HG03045 (cell line): Measurements from ENCODE around the gene UNC5A.
"Not testable (repeated sequence)": the region's sequence is repeated elsewhere in the genome, so short reads cannot be mapped to it uniquely, and the experiment has no call there.

Experiments
- ATAC-seq: cut with Tn5 transposase; IDR thresholded peaks from one replicate; pipeline ENCODE4 v1.9.1; 2021; ENCODE audit warnings: mild to moderate bottlenecking, moderate library complexity; ENCODE audit not compliant: unreplicated experiment

Gene UNC5A

DNA sequence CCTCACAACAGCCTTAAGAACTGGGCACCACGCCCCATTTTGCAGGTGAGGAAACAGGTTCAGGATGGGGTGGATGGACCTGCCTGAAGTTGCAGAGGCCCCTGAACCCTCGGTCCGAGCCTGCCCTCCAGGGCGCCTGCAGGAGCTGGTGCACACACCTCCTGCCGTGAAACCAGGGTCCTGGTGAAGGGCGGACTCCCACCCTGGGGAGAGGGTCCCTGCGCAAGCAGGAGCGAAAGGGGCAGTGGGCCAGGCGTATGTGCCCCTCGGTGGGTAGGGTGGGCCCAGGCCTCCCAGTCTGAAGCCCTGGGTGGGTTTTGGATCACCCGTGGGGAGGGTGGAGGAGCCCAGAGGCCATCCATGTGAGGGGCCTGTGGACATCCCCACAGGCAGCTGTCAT is 50.9 kb downstream of the UNC5A start:
- ATAC-seq = no peak

GRCh38 chr5:176862330-176862995 is 52.1 kb downstream of the UNC5A start:
- no peak for ATAC-seq

DNA sequence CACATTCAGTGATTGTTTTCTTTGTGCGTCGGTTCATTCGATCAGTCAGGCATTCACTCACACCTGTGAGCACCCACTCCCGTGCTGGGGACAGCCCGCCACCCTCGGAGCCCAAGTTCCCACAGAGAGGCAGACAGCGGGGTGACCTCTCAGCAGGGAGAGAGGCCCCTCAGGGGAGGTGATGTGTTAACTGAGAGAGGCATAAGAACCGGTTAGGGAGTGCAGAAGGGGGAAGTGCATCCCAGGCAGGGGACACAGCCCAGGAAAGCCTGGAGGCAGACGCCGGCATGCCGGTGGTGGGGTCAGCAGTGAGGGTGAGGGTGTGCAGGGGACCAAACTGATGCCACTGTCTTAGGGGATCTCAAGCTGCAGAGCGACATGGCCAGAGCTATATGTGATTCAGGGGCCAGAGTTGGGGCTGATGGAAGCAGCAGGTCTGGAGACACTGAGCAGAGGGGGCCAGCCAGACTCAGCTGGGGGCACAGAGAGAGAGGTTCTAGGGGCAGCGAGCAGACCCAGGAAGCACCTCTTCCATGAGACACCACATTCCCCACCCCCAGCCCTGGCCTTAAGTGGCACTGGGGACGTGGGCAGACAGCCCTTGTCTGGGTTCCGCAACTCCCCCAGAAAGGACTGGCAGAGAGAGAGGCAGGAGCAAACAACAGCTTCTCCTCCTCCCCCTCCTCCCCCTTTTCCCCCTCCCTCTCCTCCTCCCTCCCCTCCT is 52.8 kb downstream of the UNC5A start:
- ATAC-seq = no peak

DNA sequence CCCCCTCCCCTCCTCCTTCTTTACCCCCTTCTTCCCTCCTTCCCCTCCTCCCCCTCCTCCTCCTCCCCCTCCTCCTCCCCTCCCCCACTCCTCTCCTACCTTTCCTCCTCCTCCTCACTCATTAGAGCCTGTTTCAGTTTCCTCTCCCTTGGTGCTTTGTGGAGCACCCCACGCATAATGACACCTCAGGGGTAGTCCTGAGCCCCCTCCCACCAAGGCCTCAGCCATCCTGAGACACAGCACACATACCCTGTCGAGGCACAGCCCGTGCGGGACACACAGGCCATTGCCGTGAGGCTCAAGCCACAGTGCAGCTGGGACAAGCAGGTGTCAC is 53.4 kb downstream of the UNC5A start:
- ATAC-seq = no peak

- ATAC-seq = no peak
These were observed 54.4 kb downstream of the UNC5A start for GRCh38 chr5:176864755-176865154.

DNA sequence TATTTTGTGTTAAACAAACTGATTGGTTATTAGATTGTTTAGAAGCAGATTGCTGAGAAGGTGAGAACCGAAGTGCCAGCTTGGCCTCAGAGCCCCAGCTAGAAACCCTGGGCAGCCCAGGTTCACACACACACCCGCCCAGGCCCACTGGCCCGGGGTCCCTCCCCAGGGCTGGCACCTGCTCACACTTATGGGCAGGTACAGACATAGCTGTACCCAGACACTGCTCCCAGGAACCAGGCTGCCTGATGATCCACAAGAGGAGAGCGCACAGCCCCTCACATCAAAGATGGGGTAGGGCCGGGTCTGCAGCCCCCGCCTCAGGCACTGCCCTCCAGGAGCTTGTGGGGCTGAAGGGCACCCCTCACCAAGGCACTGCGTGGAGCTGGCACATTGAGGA is 55.6 kb downstream of the UNC5A start:
- ATAC-seq = no peak

GRCh38 chr5:176866707-176867310 is 56.5 kb downstream of the UNC5A start:
- no peak for ATAC-seq

- ATAC-seq = no peak
These were observed 57.8 kb downstream of the UNC5A start for GRCh38 chr5:176868126-176868525.

DNA sequence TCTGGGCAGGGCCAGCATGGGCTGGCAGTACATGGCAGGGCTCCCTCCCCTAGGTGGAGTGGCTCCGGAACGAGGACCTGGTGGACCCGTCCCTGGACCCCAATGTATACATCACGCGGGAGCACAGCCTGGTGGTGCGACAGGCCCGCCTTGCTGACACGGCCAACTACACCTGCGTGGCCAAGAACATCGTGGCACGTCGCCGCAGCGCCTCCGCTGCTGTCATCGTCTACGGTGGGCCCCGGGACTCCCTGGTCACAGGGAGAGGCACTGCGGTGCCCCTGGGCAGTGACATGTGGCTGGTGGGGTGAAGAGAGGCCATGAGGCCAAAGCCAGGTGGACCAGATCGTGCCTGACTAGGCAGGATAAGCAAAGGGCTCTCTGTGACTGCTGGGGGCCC is 58.4 kb downstream of the UNC5A start:
- no peak for ATAC-seq

GRCh38 chr5:176869501-176870109 is 59.2 kb downstream of the UNC5A start:
- no peak for ATAC-seq

DNA sequence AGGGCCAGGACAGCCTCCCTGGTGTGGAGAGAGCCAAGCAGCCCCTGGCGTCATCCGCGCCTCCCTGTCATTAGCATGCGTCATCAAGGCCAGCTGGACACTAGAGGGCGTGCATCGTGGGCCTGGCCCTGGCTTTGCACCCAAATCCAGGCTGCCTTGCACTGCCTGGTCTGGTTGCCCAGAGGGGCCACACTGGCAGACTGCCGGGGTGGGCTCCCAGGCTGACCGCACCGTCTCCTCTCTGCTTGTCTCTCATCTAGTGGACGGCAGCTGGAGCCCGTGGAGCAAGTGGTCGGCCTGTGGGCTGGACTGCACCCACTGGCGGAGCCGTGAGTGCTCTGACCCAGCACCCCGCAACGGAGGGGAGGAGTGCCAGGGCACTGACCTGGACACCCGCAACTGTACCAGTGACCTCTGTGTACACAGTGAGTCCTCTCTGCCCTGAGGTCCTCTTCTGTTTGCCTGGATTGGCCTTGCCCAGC is 59.8 kb downstream of the UNC5A start:
- no peak for ATAC-seq

DNA sequence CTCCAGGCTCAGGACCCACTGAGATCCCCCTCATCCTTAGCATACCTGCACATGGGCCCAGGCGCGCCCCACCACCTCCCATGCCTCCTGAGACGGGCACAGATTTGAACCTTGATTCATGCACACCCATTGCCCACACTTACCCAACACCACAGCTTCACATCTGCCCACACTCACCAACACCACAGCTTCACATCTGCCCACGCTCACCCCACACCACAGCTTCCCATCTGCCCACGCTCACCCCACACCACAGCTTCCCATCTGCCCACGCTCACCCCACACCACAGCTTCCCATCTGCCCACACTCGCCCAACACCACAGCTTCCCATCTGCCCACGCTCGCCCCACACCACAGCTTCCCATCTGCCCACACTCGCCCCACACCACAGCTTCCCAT is 60.3 kb downstream of the UNC5A start:
- not testable (repeated sequence) for ATAC-seq

DNA sequence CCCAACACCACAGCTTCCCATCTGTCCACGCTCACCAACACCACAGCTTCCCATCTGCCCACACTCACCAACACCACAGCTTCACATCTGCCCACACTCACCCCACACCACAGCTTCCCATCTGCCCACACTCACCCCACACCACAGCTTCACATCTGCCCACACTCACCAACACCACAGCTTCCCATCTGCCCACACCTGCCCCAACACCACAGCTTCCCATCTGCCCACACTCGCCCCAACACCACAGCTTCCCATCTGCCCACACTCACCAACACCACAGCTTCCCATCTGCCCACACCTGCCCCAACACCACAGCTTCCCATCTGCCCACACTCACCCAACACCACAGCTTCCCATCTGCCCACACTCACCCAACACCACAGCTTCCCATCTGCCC is 62.2 kb downstream of the UNC5A start:
- ATAC-seq = not testable (repeated sequence)

DNA sequence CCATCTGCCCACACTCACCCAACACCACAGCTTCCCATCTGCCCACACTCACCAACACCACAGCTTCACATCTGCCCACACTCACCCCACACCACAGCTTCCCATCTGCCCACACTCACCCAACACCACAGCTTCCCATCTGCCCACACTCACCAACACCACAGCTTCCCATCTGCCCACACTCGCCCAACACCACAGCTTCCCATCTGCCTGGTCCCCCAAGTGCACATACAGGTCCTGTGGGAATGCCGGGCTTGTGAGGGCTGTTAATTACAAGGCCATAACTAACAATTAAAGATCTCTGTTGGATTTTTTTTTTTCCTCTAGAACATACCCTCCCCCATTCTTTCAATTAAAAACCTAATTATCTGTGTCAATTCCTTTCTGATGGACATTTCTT is 62.7 kb downstream of the UNC5A start:
- ATAC-seq = not testable (repeated sequence)

GRCh38 chr5:176873541-176874172 is 63.3 kb downstream of the UNC5A start:
- no peak for ATAC-seq

DNA sequence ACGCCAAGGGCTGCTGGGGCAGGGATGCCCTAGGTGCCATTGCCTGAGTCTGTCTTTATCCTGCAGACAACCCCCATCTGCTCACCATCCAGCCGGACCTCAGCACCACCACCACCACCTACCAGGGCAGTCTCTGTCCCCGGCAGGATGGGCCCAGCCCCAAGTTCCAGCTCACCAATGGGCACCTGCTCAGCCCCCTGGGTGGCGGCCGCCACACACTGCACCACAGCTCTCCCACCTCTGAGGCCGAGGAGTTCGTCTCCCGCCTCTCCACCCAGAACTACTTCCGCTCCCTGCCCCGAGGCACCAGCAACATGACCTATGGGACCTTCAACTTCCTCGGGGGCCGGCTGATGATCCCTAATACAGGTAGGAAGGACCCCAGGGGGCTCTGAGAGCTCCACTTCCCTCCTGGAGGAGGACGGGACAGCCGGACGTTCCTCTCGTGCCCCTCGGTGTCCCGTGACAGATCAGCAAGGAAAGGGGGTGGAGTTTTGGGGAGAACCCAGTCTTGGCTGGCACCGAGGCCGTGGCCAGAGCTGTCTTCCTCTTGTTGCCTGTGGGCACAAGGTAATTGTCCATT is 63.9 kb downstream of the UNC5A start:
- ATAC-seq = no peak

- ATAC-seq = no peak
These were observed 64.7 kb downstream of the UNC5A start for GRCh38 chr5:176875014-176875550.

DNA sequence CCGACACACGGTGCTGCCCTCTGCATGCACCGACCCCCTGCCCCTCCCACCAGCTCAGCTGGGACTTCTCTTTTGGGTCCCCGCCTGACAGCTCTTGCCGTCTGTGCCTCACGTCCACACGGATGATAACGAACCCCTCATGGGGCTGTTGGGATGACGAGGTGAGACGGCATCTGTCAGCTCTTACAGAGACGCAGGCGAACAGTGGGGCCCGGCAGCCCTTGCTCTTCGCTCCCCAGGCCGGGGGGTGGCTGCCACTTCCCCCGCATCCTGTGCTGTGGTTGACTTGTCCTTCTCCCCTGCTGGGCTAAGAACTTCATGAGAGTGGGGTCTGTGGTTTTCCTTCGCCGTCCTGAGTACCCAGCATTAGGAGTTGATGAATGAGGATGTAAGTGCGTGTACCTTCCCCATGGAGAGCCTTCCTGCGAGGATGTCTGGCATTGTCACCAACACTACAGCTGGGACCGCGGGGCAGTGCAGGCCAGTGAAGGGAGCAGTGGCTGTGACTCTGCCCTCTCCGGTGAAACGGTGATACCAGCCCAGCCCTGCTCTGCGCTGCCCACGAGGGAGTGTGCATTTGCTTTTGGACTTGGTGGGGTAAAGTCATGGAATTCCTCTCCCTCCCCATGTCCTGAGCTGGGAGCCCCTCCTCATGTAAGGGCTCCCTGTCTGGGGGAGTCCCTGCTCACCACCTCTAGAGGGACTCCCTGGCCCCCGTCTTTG is 65.6 kb downstream of the UNC5A start:
- ATAC-seq = no peak

DNA sequence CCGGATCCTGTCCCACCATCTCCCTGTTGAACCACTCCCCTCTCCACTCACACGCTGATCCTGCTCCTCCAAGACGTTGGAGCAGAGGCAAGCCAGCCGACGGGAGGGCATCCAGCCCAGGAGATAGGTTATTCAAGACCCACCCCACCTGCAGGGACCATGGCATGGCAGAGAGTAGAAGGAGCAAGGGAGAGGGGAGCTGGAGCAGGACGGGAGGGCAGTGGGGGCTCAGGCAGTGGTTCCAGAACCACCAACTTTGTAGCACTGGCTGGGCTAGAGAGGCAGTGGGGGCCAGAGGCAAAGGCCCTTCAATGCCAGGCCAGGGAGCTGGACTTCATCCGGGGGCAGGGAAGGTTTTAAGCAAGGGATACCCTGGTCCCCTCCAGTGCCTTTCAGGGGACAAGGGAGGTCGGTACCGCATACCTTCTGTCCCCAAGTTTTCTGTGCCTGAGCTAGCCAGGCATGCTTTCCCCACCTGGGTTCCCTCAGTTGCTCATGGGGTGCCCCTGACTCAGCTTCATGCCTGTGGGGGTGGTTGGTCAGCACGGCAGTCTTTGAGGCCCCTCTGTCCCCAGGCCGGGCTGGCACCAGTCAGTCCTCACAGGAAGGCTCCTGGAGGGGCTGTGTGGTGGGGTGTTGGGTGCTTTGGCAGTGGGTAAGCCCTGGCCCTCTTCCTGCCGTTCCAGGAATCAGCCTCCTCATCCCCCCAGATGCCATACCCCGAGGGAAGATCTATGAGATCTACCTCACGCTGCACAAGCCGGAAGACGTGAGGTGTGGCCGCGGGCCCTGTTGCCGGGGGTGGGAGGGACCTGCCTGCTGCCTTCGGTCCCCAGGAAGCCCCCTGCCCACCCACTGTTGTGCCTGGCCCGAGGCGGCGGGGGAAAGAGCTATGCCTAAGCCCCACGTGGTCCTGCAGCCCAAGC is 66.4 kb downstream of the UNC5A start:
- ATAC-seq = no peak
